HG03045 (cell line): ENCODE measurements around the gene SLC29A3.

Experiments used
- ATAC-seq: cut with Tn5 transposase; IDR thresholded peaks from one replicate; pipeline ENCODE4 v1.9.1; 2021; ENCODE audit warnings: mild to moderate bottlenecking, moderate library complexity; ENCODE audit not compliant: unreplicated experiment

SLC29A3 gene

DNA sequence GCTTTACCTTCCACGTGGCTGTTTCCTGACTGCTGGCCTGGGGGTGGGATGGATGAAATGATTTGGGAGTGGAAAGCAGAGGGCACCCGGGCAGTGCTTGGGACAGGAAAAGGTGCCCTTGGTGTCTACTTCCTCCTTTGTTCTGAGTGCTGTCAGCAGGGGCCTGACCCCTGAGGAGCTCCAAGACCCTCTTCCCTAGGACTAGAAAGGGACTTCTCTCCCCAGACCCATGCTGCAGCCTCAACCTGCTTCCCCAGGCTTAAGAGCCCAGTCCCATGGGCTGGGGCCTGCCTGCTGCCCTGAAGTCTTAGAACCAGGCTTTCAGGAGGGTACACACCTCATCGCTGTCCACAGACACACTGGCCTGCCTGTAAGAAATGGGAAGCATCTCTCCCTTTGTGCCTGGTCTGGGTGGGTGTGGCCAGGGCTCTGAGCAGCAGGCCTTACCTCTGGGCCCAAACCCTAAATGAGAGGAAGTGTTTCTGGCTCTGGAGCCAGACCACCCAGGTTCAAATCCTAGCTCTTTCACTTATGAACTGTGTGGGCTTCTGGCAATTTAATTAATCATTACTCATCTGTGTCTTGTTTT lies 90.6 kb downstream of the SLC29A3 start:
- no peak for ATAC-seq
